Kidney capillary endothelial cell (primary cell): ENCODE results near the gene ST3GAL6.

Experiments
- DNase-seq: peaks from one replicate; pipeline ENCODE4 v3.0.0-alpha.2; 2018; ENCODE audit warnings: low spot score

The ST3GAL6 gene

GRCh38 chr3:98740324-98740723, 22.8 kb upstream of the ST3GAL6 start:
- no peak for DNase-seq

GRCh38 chr3:98741121-98741716, 21.9 kb upstream of the ST3GAL6 start:
- peak; percentile 48 for DNase-seq

- DNase-seq, result no peak
Observed at GRCh38 chr3:98743071-98743470, 20.1 kb upstream of the ST3GAL6 start.

- no peak for DNase-seq
Observed at GRCh38 chr3:98744283-98744682, 18.9 kb upstream of the ST3GAL6 start.

- DNase-seq, result no peak
Observed at GRCh38 chr3:98745718-98746117, 17.4 kb upstream of the ST3GAL6 start.

- no peak for DNase-seq
Observed at GRCh38 chr3:98746122-98746521, 17.0 kb upstream of the ST3GAL6 start.

GRCh38 chr3:98746882-98747281, 16.3 kb upstream of the ST3GAL6 start:
- DNase-seq, result no peak

GRCh38 chr3:98750276-98750919, 12.7 kb upstream of the ST3GAL6 start:
- no peak for DNase-seq

- DNase-seq, result no peak
Observed at GRCh38 chr3:98754483-98754882, 8.7 kb upstream of the ST3GAL6 start.

- no peak for DNase-seq
Observed at GRCh38 chr3:98755601-98756000, 7.5 kb upstream of the ST3GAL6 start.

- DNase-seq, result no peak
Observed at GRCh38 chr3:98759629-98760028, 3.5 kb upstream of the ST3GAL6 start.

GRCh38 chr3:98761643-98762229, 1.4 kb upstream of the ST3GAL6 start:
- no peak for DNase-seq

- DNase-seq, result no peak
Observed at GRCh38 chr3:98763819-98764418, 779 bp downstream of the ST3GAL6 start.

GRCh38 chr3:98764472-98764884, 1.3 kb downstream of the ST3GAL6 start:
- DNase-seq, result no peak

GRCh38 chr3:98765721-98766120, 2.6 kb downstream of the ST3GAL6 start:
- DNase-seq, result peak; percentile 48

GRCh38 chr3:98766924-98767323, 3.8 kb downstream of the ST3GAL6 start:
- DNase-seq, result no peak

GRCh38 chr3:98768961-98769360, 5.8 kb downstream of the ST3GAL6 start:
- no peak for DNase-seq

- DNase-seq, result no peak
Observed at GRCh38 chr3:98769448-98769847, 6.3 kb downstream of the ST3GAL6 start.

GRCh38 chr3:98770261-98771039, 7.3 kb downstream of the ST3GAL6 start:
- no peak for DNase-seq

GRCh38 chr3:98772022-98772421, 8.9 kb downstream of the ST3GAL6 start:
- DNase-seq, result no peak

- no peak for DNase-seq
Observed at GRCh38 chr3:98775459-98776139, 12.5 kb downstream of the ST3GAL6 start.

- DNase-seq, result no peak
Observed at GRCh38 chr3:98776140-98776493, 13.0 kb downstream of the ST3GAL6 start.
